Measurements from ENCODE around the gene CCDC192. TPM values are rescaled to one million over a fixed set of nuclear protein-coding genes. Genes with fewer than 3 reads are reported as not detected.
"Not testable (repeated sequence)": the region's sequence is repeated elsewhere in the genome, so short reads cannot be mapped to it uniquely, and the experiment has no call there.

Gene CCDC192
- total RNA-seq, 1 experiment from 2014 or later: 0.24 TPM

DNA sequence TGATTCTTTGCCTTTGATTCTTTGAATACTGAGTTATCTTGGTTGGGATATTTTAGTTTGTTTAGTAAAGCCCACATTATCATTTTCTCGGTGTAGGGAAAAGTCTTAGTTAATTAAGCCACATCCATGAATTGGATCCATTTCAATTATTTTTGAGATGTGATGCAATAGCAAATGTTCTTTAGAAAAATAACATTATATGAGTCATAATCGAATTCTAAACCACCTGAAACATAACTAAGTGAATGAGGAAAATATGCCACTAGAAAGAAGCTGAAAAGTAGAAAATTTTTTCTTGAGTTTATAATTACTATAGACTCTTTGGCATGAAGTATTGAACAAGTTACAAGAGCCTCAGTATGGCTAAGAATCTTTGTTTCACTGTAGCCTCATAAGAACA, 17.5 kb upstream of the CCDC192 start:
- no peak for DNase-seq
- Histone ChIP-seq H3K36me3 (replicated peaks; ENCODE audit: control insufficient read depth, insufficient read depth, low read length) (no peaks in the 10 kb centered on the region), H3K4me3 (ENCODE audit: insufficient read depth, low read depth, low read length) (no peak overlapping the region), H3K27me3 (ENCODE audit: control insufficient read depth, insufficient read depth, low read length) (no peaks in the 10 kb centered on the region)

DNA sequence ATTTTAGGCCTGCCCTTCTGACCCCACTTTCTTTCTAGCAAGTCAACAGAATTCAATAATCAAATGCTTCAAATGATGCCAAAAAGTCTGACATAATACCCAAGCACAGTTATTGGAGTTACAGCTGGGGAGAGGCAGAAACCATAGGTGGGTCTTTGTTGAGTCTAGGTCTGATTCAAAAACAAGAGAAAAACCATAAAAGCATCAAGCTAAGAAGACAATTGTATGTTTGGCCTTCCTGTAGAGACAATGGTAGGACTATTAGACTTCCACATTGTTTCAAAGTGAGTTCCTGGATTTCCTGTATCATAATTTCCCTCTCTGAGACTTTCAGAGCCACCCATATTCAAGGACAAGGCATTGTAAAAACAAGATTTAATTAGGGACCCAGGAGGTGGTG, 16.8 kb upstream of the CCDC192 start:
- Histone ChIP-seq H3K27me3 (ENCODE audit: control insufficient read depth, insufficient read depth, low read length) (no peaks in the 10 kb centered on the region), H3K36me3 (replicated peaks; ENCODE audit: control insufficient read depth, insufficient read depth, low read length) (no peaks in the 10 kb centered on the region), H3K4me3 (ENCODE audit: insufficient read depth, low read depth, low read length) (no peak overlapping the region)
- no peak for DNase-seq

DNA sequence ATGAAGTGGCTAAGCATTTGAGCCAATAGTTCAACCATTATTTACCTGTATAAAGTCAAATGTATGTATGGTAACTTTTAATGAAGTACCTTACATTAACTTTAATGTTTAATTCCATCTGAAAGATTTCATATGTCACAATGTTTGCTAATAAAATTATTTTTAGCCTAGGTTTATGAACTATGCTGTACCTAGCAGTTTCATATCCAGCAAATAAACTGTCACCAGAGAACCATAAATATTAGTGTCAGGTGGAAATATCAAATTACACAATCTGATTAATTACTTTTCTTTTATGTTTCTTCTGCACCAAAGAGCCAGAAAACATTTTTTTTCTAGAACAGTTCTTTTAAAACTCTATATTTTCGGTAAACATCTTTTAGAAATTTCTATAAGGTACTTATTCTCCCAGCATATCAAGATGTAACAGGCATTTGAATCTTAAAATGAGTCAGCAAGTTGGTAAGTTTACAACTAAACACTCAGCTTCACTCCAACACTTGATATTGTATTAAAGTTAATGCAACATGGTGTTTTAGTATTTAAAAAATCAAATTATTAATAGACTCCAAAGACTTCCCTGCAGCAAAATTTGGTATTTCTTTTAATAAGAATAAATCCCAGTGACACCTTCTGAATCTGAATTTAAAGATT, 8.5 kb upstream of the CCDC192 start:
- no peak for DNase-seq
- Histone ChIP-seq H3K4me3 (ENCODE audit: insufficient read depth, low read depth, low read length) (no peak overlapping the region), H3K36me3 (replicated peaks; ENCODE audit: control insufficient read depth, insufficient read depth, low read length) (no peaks in the 10 kb centered on the region), H3K27me3 (ENCODE audit: control insufficient read depth, insufficient read depth, low read length) (no peaks in the 10 kb centered on the region)

DNA sequence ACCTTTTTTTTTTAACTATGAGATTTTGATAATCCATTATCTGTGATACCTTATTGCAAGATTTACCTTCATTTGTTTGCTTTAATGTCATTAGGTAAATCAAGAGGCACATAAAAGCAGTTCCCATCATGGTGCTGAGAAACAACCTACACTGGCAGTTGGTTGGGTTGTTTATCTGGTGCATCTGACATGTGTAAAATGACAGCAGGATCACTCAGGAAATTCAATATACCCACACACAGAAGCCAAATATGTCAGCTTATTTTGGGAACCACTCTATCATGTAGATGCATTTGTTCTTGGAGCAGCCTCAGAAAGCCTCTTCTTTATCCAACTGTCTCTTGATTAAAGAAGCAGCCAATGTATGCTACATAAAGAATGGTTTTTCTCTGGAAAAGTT, 7.8 kb upstream of the CCDC192 start:
- no peaks in the 10 kb centered on the region for H3K36me3 ChIP-seq (replicated peaks; ENCODE audit: control insufficient read depth, insufficient read depth, low read length)

DNA sequence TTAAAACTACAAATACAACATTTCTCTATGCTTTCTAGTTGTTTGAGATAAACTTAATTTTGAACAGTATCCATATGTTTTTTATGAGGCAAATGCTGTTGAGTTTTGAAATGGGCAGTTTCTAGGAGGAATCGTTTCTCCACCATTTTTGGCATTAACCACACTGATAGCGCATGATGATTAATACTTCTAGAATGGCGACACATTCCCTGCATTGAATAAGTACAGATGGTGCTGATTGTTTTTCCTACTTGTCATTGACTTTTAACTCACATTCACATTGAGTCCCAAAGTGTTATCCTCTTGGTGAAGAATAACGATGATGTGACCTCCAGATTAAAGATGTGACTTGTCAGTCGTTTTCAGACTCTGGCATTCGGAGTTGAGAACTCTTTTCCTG, 6.5 kb upstream of the CCDC192 start:
- Histone ChIP-seq H3K36me3 (replicated peaks; ENCODE audit: control insufficient read depth, insufficient read depth, low read length) (no peaks in the 10 kb centered on the region), H3K27me3 (ENCODE audit: control insufficient read depth, insufficient read depth, low read length) (no peaks in the 10 kb centered on the region), H3K4me3 (ENCODE audit: insufficient read depth, low read depth, low read length) (no peak overlapping the region)
- DNase-seq: no peak

More for the DNA sequence above, 7.8 kb upstream of the CCDC192 start:
- DNase-seq: no peak
- Histone ChIP-seq H3K27me3 (ENCODE audit: control insufficient read depth, insufficient read depth, low read length) (no peaks in the 10 kb centered on the region), H3K4me3 (ENCODE audit: insufficient read depth, low read depth, low read length) (no peak overlapping the region)

DNA sequence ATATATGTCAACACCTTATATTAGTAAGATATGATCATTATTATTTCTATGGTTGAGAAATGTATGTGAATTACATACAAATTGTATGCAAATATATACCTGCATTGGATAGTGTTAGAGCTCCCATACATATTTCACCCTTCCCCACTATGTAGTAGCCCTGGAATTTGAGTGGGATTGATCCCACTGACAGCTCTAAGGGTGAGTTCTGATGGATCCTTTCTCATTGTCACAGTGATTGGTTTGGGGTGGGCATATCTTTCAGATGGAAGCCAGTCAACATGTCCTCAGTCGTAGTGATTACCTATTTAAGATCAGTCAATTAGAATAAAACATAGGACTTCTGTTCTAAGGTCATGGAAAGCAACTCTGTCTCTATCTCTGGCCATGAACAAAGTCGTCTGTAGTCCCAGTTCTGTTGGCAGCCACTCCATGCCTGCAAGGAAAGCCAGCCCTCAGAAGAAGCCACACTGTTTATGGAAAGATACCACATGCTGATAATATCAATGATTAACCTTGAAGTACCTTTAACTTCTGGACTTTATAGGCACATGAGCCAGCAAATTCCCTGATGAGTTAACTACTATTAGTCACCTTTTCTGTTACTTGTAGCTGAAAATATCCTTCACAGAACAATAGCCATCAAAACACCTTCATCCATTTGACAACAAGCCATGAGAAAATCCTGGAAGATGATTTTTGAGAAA, 5.1 kb upstream of the CCDC192 start:
- no peak overlapping the region for H3K4me3 ChIP-seq (ENCODE audit: insufficient read depth, low read depth, low read length)
- H3K36me3 ChIP-seq (replicated peaks; ENCODE audit: control insufficient read depth, insufficient read depth, low read length): no peaks in the 10 kb centered on the region
- no peak for DNase-seq
- no peaks in the 10 kb centered on the region for H3K27me3 ChIP-seq (ENCODE audit: control insufficient read depth, insufficient read depth, low read length)

DNA sequence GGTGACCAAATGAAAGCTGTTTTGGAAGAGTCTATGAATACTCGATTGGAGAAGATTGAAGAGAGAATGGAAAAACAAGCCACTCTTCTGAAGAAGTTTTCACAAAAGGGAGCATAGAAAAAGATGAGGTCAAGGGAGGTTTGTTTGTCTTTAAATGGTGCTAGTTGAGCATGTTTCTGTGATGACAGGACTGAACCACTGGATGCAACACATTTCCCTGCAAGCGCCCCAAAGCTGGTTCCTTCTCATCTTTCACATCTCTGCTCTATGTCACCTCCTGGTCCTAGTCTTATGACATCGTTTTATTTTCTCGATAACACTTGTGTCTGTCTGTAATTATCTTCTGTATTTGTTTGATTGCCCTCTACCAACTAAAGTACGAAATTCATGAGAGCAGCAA, 3.8 kb upstream of the CCDC192 start:
- no peak for DNase-seq
- no peak overlapping the region for H3K4me3 ChIP-seq (ENCODE audit: insufficient read depth, low read depth, low read length)
- H3K36me3 ChIP-seq (replicated peaks; ENCODE audit: control insufficient read depth, insufficient read depth, low read length): no peaks in the 10 kb centered on the region
- H3K27me3 ChIP-seq (ENCODE audit: control insufficient read depth, insufficient read depth, low read length): no peaks in the 10 kb centered on the region

DNA sequence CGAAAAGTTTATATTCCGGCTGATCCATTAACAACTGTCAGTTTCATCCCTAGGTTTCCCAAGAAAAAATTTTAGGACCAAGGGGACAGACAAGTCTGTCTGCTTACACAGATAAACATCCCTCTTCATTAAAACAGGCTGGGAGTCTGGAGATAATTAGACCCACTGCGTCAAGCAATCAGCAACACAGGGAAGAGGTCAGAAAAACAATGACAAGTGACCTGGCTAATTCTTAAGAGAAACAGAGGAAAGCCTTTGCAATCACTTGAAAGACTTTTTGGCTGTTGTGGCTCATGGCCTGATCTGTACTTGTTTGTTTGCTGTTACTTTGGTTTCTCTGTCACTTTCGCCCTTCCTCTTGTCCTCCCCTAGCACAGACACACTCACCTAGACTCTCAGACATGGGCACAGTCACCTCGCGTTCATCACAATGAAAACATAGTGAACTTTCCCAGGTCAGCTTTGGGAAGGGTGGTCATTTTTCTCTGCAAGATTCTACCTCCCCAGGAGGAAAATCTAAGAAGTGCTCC, 2.9 kb upstream of the CCDC192 start:
- DNase-seq: no peak
- H3K4me3 ChIP-seq (ENCODE audit: insufficient read depth, low read depth, low read length): no peak overlapping the region
- no peaks in the 10 kb centered on the region for H3K27me3 ChIP-seq (ENCODE audit: control insufficient read depth, insufficient read depth, low read length)
- H3K36me3 ChIP-seq (replicated peaks; ENCODE audit: control insufficient read depth, insufficient read depth, low read length): no peaks in the 10 kb centered on the region

DNA sequence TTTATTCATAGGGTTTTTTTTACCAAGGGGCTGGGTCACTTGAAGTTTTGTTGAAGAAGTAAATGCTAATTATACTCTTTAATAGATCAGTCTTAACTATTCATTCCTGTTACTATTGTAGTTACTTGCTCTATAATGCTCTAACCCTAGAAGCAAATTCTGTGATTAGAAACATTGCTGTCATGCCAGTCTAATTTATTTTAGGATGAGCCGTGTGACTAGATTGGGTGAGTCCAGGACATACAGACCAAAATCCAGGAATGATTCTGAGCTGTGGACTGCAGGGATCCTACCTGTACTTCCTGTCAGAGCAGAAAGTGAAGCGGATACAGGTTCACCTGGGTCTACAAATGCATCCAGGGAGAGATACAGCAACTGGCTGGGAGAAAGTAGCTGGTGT, 757 bp upstream of the CCDC192 start:
- Histone ChIP-seq H3K4me3 (ENCODE audit: insufficient read depth, low read depth, low read length) (no peak overlapping the region), H3K27me3 (ENCODE audit: control insufficient read depth, insufficient read depth, low read length) (no peaks in the 10 kb centered on the region), H3K36me3 (replicated peaks; ENCODE audit: control insufficient read depth, insufficient read depth, low read length) (no peaks in the 10 kb centered on the region)
- DNase-seq: no peak

DNA sequence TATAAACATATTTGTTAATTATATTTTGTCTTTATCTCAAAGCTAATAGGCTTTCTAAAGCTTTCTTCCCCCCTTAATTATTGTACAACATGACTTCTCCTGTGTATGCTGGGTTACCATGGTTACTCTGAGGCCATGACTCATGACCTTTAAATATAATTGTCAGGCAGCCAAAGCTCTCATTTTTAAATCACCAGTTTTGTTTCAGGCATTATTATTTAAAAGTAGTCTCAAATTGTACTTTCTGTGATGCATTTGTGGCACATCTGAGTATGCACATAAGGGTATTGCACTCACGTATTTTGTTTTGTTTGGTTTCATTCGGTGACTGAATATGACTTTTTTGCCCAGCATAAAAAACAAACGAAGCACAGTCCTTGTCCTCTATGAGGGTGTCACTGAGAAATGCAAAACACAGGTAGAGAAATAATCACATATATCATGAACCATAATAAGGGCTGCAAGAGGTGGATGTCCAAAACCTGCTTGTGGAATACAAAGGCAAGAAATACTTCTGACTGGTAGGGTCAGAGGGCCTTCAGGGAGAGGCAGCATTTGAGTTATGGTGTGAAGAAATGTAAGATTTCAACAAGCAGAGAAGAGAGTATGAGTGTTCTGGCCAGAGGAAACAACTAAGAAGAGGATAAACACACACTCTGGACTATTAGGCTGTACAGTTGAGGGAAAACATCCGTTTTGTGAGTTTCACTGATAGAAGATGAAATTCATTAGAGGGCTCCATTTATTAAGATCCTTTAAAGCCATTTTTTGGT, 2.1 kb downstream of the CCDC192 start:
- Histone ChIP-seq H3K27me3 (ENCODE audit: control insufficient read depth, insufficient read depth, low read length) (no peaks in the 10 kb centered on the region), H3K4me3 (ENCODE audit: insufficient read depth, low read depth, low read length) (no peak overlapping the region), H3K36me3 (replicated peaks; ENCODE audit: control insufficient read depth, insufficient read depth, low read length) (no peaks in the 10 kb centered on the region)
- DNase-seq: no peak

DNA sequence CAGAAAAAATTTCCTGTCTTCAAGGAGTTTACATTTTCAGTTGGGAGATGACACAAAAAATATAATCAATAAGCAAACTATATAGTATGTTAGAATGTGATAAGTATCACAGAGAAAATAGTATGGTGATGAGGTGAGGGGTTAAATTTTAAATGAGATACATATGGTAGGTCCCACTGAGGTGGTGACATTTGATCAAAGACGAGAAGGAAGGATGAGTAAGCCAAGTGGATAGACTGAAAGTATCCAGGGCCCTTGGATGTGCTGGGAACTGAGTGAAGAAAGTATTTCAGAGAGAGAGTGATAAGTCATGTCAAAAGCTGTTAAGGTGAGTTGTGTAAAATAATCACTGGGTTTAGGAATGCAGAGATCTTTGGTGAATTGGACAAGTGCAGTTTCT, 3.5 kb downstream of the CCDC192 start:
- Histone ChIP-seq H3K36me3 (replicated peaks; ENCODE audit: control insufficient read depth, insufficient read depth, low read length) (no peaks in the 10 kb centered on the region), H3K4me3 (ENCODE audit: insufficient read depth, low read depth, low read length) (no peak overlapping the region), H3K27me3 (ENCODE audit: control insufficient read depth, insufficient read depth, low read length) (no peaks in the 10 kb centered on the region)
- DNase-seq: no peak

DNA sequence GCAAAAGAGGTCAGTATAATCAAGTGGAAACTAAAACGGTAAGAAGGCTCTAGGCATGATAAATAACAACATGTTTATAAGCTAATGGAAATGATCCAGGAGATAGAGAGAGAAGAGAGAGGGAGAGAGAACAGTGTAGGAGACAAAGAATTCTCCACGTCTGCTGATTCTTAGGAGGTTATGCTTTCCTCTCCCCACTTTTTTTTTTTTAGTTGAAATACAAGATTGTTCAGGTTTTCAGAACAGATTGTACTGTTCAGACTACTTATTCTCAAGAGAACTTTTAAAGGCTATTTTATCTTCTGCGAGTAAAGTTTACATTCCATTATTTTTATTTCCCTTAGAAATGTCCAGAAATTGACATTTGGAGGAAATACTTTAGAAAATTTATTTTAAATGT, 4.0 kb downstream of the CCDC192 start:
- Histone ChIP-seq H3K4me3 (ENCODE audit: insufficient read depth, low read depth, low read length) (no peak overlapping the region), H3K27me3 (ENCODE audit: control insufficient read depth, insufficient read depth, low read length) (no peaks in the 10 kb centered on the region), H3K36me3 (replicated peaks; ENCODE audit: control insufficient read depth, insufficient read depth, low read length) (no peaks in the 10 kb centered on the region)
- no peak for DNase-seq

DNA sequence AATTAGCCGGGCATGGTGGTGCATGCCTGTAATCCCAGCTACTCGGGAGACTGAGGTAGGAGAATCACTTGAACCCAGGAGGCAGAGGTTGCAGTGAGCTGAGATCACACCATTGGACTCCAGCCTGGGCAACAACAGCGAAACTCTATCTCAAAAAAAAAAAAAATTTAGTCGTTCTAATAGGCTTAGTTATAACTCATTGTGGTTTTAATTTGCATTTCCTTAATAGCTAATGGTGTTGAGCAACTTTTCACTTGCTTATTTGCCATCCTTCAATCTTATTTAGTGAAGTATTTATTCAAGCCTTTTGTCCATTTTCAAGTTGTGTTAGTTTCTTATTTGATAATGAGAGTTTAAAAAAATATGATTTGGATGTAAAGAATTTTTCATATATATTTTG, 9.9 kb downstream of the CCDC192 start:
- not testable (repeated sequence) for H3K36me3 ChIP-seq (replicated peaks; ENCODE audit: control insufficient read depth, insufficient read depth, low read length); H3K27me3 ChIP-seq (ENCODE audit: control insufficient read depth, insufficient read depth, low read length); H3K4me3 ChIP-seq (ENCODE audit: insufficient read depth, low read depth, low read length); DNase-seq

DNA sequence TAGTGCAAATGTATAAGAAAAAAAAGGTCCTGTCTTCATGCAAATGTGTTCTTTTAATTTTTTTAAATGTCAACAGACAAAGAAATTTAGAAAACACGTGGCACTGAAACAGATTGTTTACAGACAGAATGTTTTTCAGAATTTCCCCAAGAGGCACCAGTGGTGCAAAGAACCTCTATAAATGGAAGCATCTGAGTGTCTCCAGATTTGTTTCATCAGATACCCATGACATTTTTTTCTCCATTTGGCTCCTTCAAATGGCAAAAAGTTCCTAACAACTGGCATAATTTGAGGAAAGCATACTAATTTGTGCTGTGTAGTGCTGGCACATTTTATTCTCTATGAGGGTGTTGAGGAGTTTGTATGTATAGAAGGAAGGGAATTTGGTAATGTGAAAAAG, 15.0 kb downstream of the CCDC192 start:
- Histone ChIP-seq H3K27me3 (ENCODE audit: control insufficient read depth, insufficient read depth, low read length) (no peaks in the 10 kb centered on the region), H3K36me3 (replicated peaks; ENCODE audit: control insufficient read depth, insufficient read depth, low read length) (no peaks in the 10 kb centered on the region), H3K4me3 (ENCODE audit: insufficient read depth, low read depth, low read length) (no peak overlapping the region)
- no peak for DNase-seq

DNA sequence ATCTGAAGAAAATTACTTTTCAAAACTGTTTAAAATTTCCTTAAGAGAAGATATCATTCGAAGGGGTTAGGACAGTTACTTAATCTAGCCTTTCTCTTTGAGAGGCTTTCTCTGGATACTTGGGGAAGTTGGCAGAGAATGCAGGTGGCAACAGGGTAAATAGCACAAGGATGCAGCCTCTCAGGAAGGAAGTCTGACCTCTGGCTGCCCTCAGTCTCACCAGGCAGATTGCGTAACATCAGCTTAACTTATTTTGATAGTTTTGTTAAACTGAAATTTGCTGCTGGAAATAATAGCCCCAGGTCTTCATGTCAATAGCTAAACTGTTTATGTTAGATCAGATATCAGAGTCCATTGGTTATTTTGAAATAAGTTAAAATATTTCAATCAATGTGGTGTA, 20.4 kb downstream of the CCDC192 start:
- no peak for DNase-seq
- no peaks in the 10 kb centered on the region for H3K36me3 ChIP-seq (replicated peaks; ENCODE audit: control insufficient read depth, insufficient read depth, low read length)
- H3K27me3 ChIP-seq (ENCODE audit: control insufficient read depth, insufficient read depth, low read length): no peaks in the 10 kb centered on the region
- no peak overlapping the region for H3K4me3 ChIP-seq (ENCODE audit: insufficient read depth, low read depth, low read length)
